Keratinocyte (primary cell): ENCODE data around the gene MZT2B. TPM values are rescaled to one million over a fixed set of nuclear protein-coding genes. Genes with fewer than 3 reads are reported as not detected.

Experiments
- DNase-seq: peaks from one replicate; pipeline ENCODE4 v3.0.0-alpha.2; 2011; ENCODE audit warnings: low read depth, missing footprints, low spot score
- FAIRE-seq: peaks from 2 replicates; lab custom pipeline; 2011; peaks lifted over from hg19 to GRCh38; lab: Jason Lieb, UNC
- H2AFZ ChIP-seq: 2 replicates; pipeline ENCODE4 v1.6.0; 2012; ENCODE audit warnings: low read length, control low read depth, inconsistent platforms; ENCODE audit not compliant: control insufficient read depth
- H3K27ac ChIP-seq: 2 replicates; pipeline ENCODE4 v1.5.1; 2011; ENCODE audit warnings: low read length; ENCODE audit not compliant: control insufficient read depth, insufficient read depth
- H3K27me3 ChIP-seq: 3 replicates; pipeline ENCODE4 v1.6.0; 2011; ENCODE audit warnings: low read length; ENCODE audit not compliant: control insufficient read depth, insufficient read depth; ENCODE audit errors: extremely low read depth
- H3K36me3 ChIP-seq, 2 experiments: 2 replicates in 1 of 2; 3 replicates in 1 of 2; pipeline ENCODE4 v1.5.1; 2011; ENCODE audit warnings: low read length in 2 of 2, mild to moderate bottlenecking in 1 of 2; ENCODE audit not compliant: control insufficient read depth in 2 of 2, insufficient read depth in 2 of 2; ENCODE audit errors: extremely low read depth in 1 of 2
- H3K4me1 ChIP-seq: 3 replicates; pipeline ENCODE4 v1.5.1; 2011; ENCODE audit warnings: low read length; ENCODE audit not compliant: control insufficient read depth, insufficient read depth; ENCODE audit errors: extremely low read depth
- H3K4me2 ChIP-seq: 3 replicates; pipeline ENCODE4 v1.6.0; 2011; ENCODE audit warnings: low read depth, low read length; ENCODE audit not compliant: control insufficient read depth, insufficient read depth; ENCODE audit errors: extremely low read depth
- H3K4me3 ChIP-seq, 3 experiments: fragments of 200-600 bp in 1 of 3; sonication (generic) in 1 of 3; 2 replicates in 2 of 3; 3 replicates in 1 of 3; pipeline ENCODE4 v1.5.1; 2011 to 2016; ENCODE audit warnings: low read length in 3 of 3, mild to moderate bottlenecking in 3 of 3, control low read depth in 2 of 3, inconsistent platforms in 1 of 3, low read depth in 1 of 3, mixed read lengths in 1 of 3, mixed run types in 1 of 3, moderate library complexity in 1 of 3; ENCODE audit not compliant: control insufficient read depth in 2 of 3, insufficient read depth in 2 of 3; ENCODE audit errors: extremely low read depth in 1 of 3
- H3K79me2 ChIP-seq: 2 replicates; pipeline ENCODE4 v1.6.0; 2012; ENCODE audit warnings: low read length; ENCODE audit not compliant: control insufficient read depth, insufficient read depth
- H3K9ac ChIP-seq: 3 replicates; pipeline ENCODE4 v1.6.0; 2011; ENCODE audit warnings: low read length; ENCODE audit not compliant: control insufficient read depth, insufficient read depth; ENCODE audit errors: extremely low read depth
- H3K9me1 ChIP-seq: 3 replicates; pipeline ENCODE4 v1.6.0; 2011; ENCODE audit warnings: low read length; ENCODE audit not compliant: control insufficient read depth, insufficient read depth; ENCODE audit errors: extremely low read depth
- H3K9me3 ChIP-seq: 2 replicates; pipeline ENCODE4 v1.5.1; 2012; ENCODE audit warnings: low read depth, low read length; ENCODE audit not compliant: control insufficient read depth
- H4K20me1 ChIP-seq: 3 replicates; pipeline ENCODE4 v1.6.0; 2011; ENCODE audit warnings: low read length; ENCODE audit not compliant: control insufficient read depth, insufficient read depth; ENCODE audit errors: extremely low read depth
- EZH2 ChIP-seq: IDR thresholded peaks from one replicate; pipeline ENCODE4 v1.6.1; 2012; ENCODE audit warnings: inconsistent platforms, mild to moderate bottlenecking, low read length, moderate library complexity
- dilution Hi-C: fragments of 300-500 bp; cut with MboI; formaldehyde crosslinking; loops from one replicate; pipeline ENCODE4 v1.7.0; 2020; ENCODE audit warnings: low sequenced_read_pairs; ENCODE audit not compliant: extremely low pct_ligation_motif_present
- polyA plus RNA-seq, 5 experiments: library from polyadenylated mRNA; depleted of rRNA in 3 of 5; stranded (reverse) in 3 of 5; stranded (forward) in 1 of 5; unstranded in 1 of 5; fragments of >200 nt; gene quantifications; 1 replicate in 1 of 5; 2 replicates in 3 of 5; 3 replicates in 1 of 5; pipeline versions ENCODE4 v1.2.1 to v1.2.3, GENCODE V29; 2011 to 2012; ENCODE audit warnings: missing spikeins in 2 of 5, low read depth in 1 of 5, low replicate concordance in 1 of 5
- TF ChIP-seq, protein P1 (sequence below), 3 experiments: IDR thresholded peaks in 1 of 3; conservative IDR thresholded peaks in 1 of 3; optimal IDR thresholded peaks in 1 of 3; 2 replicates in 2 of 3; 3 replicates in 1 of 3; pipeline versions ENCODE3 to v1.5.1; 2011; ENCODE audit warnings: low read length in 3 of 3, mild to moderate bottlenecking in 3 of 3, moderate library complexity in 2 of 3, control low read depth in 1 of 3, inconsistent platforms in 1 of 3; ENCODE audit not compliant: insufficient read depth in 2 of 3; ENCODE audit errors: extremely low read depth in 1 of 3

Gene MZT2B
- polyA plus RNA-seq, 1 donor (not counting 4 experiments of a cell fraction or from before 2014, with no cell fraction given): 133 TPM

DNA sequence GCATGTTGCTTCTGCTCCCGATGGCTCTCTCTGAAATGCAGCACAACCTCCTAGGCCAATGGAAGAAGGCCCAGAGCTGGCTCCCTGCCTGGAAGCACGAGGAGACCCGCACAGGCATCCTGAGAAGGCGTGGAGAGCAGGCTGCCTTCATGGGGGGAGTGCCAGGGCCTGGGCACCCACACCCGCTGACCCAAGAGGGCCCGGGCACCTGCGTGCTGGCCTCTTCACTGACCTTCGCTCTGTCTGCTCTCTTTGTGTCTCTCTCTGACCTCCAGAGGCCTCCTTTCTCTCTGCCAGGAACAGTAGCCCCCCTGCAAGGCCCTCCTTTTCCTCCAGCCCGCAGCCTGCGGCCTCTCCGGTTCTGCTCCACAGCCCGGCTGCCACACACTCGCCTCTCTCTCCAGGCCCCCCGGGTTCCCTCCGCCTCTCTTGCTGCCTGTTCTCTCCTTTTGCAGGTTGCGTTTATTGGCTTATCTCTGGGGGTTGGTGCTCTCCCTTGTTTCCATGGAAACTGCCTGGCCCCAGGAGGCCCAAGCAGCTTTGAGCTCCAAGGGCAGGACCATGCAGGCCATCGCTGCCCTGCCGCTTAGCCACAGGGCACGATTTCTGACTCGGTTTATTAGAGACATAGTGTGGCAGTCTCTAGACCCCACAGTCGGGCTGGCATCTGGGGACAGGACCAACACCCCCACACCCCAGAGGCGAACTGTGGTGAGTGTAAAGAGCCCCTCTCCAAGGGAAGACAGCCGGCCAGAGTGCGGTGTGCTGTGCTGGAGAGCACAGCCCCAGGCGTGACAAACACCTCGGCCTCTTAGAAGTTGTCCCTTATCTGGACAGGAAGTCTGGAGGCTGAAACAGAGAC, 1.7 kb downstream of the MZT2B start:
- FAIRE-seq: no peak
- no peaks in the 10 kb centered on the region for H3K9me3 ChIP-seq
- H3K27ac ChIP-seq: no peak overlapping the region
- peaks cover 1 to 10% of the 10 kb centered on the region in 2 experiments for H3K36me3 ChIP-seq
- H2AFZ ChIP-seq: no peak overlapping the region
- TF ChIP-seq, protein P1, sequence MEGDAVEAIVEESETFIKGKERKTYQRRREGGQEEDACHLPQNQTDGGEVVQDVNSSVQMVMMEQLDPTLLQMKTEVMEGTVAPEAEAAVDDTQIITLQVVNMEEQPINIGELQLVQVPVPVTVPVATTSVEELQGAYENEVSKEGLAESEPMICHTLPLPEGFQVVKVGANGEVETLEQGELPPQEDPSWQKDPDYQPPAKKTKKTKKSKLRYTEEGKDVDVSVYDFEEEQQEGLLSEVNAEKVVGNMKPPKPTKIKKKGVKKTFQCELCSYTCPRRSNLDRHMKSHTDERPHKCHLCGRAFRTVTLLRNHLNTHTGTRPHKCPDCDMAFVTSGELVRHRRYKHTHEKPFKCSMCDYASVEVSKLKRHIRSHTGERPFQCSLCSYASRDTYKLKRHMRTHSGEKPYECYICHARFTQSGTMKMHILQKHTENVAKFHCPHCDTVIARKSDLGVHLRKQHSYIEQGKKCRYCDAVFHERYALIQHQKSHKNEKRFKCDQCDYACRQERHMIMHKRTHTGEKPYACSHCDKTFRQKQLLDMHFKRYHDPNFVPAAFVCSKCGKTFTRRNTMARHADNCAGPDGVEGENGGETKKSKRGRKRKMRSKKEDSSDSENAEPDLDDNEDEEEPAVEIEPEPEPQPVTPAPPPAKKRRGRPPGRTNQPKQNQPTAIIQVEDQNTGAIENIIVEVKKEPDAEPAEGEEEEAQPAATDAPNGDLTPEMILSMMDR (optimal IDR thresholded peaks at IDR 0.05 in 1 of 3, IDR thresholded peaks at IDR 0.05 in 1 of 3, conservative IDR thresholded peaks at IDR 0.05 in 1 of 3; ENCODE audit: extremely low read depth in 1 of 3, insufficient read depth in 2 of 3, low read length in 3 of 3): no peak
- no peak for TF ChIP-seq EZH2
- dilution Hi-C loops: no loop called here
- peaks cover 4% of the 10 kb centered on the region for H3K9me1 ChIP-seq
- H3K4me1 ChIP-seq: peaks cover 12% of the 10 kb centered on the region
- peaks cover 57% of the 10 kb centered on the region for H3K79me2 ChIP-seq
- DNase-seq: no peak
- H3K4me2 ChIP-seq: peak overlapping the region; percentile 85
- H3K27me3 ChIP-seq: no peaks in the 10 kb centered on the region
- no peaks in the 10 kb centered on the region for H4K20me1 ChIP-seq
- peak overlapping the region; percentile 84 for H3K9ac ChIP-seq
- peak overlapping the region; percentile 69 to 99 (median 74) for H3K4me3 ChIP-seq

DNA sequence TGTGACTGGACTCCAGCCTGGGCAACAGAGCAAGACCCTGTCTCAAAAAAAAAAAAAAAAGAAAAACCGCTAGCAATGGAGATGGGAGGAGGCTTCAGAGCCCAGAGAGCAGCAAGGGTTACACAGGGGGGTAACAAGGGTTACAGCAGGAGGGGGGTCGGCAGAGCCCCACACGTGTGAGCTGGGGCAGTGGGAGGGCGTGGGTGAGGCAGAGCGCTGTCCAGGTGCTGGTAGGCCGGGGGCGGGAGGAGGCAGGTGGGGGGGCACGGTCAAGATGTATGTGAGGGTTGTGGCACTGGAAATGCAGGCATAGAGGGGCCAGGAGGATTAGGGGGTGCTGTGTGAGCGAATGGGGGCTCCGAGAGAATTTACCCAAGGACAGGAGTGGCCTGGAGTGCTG, 3.4 kb downstream of the MZT2B start:
- Histone ChIP-seq H3K4me3 (no peak overlapping the region), H3K9ac (no peak overlapping the region), H3K36me3 (peaks cover 1 to 9% of the 10 kb centered on the region in 2 experiments), H3K4me1 (peaks cover 9% of the 10 kb centered on the region), H3K4me2 (no peak overlapping the region), H3K9me3 (no peaks in the 10 kb centered on the region), H3K27me3 (no peaks in the 10 kb centered on the region), H3K27ac (no peak overlapping the region), H3K9me1 (peaks cover 4% of the 10 kb centered on the region), H2AFZ (no peak overlapping the region), H3K79me2 (peaks cover 40% of the 10 kb centered on the region), H4K20me1 (no peaks in the 10 kb centered on the region)
- TF ChIP-seq, protein P1 (optimal IDR thresholded peaks at IDR 0.05 in 1 of 3, IDR thresholded peaks at IDR 0.05 in 1 of 3, conservative IDR thresholded peaks at IDR 0.05 in 1 of 3; ENCODE audit: extremely low read depth in 1 of 3, insufficient read depth in 2 of 3, low read length in 3 of 3): no peak
- TF ChIP-seq EZH2: no peak
- dilution Hi-C loops: no loop called here
- FAIRE-seq (no peak), DNase-seq (no peak)
